Mucosa of rectum (tissue), 2 donors: ENCODE results near the gene SAE1.
"Not testable (repeated sequence)": the region's sequence is repeated elsewhere in the genome, so short reads cannot be mapped to it uniquely, and the experiment has no call there.

Experiments used
- H3K27ac ChIP-seq, 2 donors: one replicate each; pipeline ENCODE4 v1.7.0; 2013; ENCODE audit warnings: inconsistent platforms in 2 of 2, low read depth in 2 of 2, low read length in 2 of 2
- H3K27me3 ChIP-seq, 2 donors: one replicate each; pipeline ENCODE4 v1.7.0; 2013; ENCODE audit warnings: low read length in 2 of 2; ENCODE audit not compliant: control insufficient read depth in 2 of 2, insufficient read depth in 2 of 2
- H3K36me3 ChIP-seq, 2 donors: one replicate each; pipeline ENCODE4 v1.7.0; 2013; ENCODE audit warnings: low read length in 2 of 2; ENCODE audit not compliant: control insufficient read depth in 2 of 2, insufficient read depth in 2 of 2
- H3K4me1 ChIP-seq, 2 donors: one replicate each; pipeline ENCODE4 v1.7.0; 2013; ENCODE audit warnings: low read length in 2 of 2, mild to moderate bottlenecking in 1 of 2; ENCODE audit not compliant: control insufficient read depth in 2 of 2, insufficient read depth in 2 of 2
- H3K4me3 ChIP-seq, 2 donors: one replicate each; pipeline ENCODE4 v1.7.0; 2013; ENCODE audit warnings: low read length in 2 of 2
- H3K9ac ChIP-seq, 2 donors: one replicate each; pipeline ENCODE4 v1.7.0; 2013; ENCODE audit warnings: low read length in 2 of 2, low read depth in 1 of 2, mild to moderate bottlenecking in 1 of 2
- H3K9me3 ChIP-seq, 2 donors: one replicate each; pipeline ENCODE4 v1.7.0; 2013; ENCODE audit warnings: low read length in 2 of 2; ENCODE audit not compliant: control insufficient read depth in 2 of 2
- donor health status: healthy.
- donor health status: Normal muscosa, but diverticular disease.

SAE1 gene

GRCh38 chr19:47095476-47096099 lies 35.0 kb upstream of the SAE1 start:
- Histone ChIP-seq H3K27ac (peak overlapping the region; percentile 98 to 99), H3K9ac (peak overlapping the region; percentile 75 to 79), H3K4me1 (peaks cover 52 to 57% of the 10 kb centered on the region in 2 donors), H3K36me3 (peaks cover 18 to 25% of the 10 kb centered on the region in 2 donors), H3K27me3 (no peaks in the 10 kb centered on the region), H3K9me3 (no peaks in the 10 kb centered on the region), H3K4me3 (peak overlapping the region; percentile 36 to 44)

GRCh38 chr19:47096100-47096704 lies 34.4 kb upstream of the SAE1 start:
- H3K4me3 ChIP-seq: peak overlapping the region; percentile 27 to 52

GRCh38 chr19:47096721-47097120 lies 33.9 kb upstream of the SAE1 start:
- Histone ChIP-seq H3K36me3 (peaks cover 16 to 23% of the 10 kb centered on the region in 2 donors), H3K4me1 (peaks cover 52 to 57% of the 10 kb centered on the region in 2 donors), H3K27me3 (no peaks in the 10 kb centered on the region), H3K9ac (peak overlapping the region; percentile 83 to 87), H3K27ac (peak overlapping the region; percentile 98 to 99), H3K4me3 (peak overlapping the region; percentile 27 to 52), H3K9me3 (no peaks in the 10 kb centered on the region)

More at GRCh38 chr19:47096100-47096704, 34.4 kb upstream of the SAE1 start:
- Histone ChIP-seq H3K27me3 (no peaks in the 10 kb centered on the region), H3K36me3 (peaks cover 16 to 24% of the 10 kb centered on the region in 2 donors), H3K9me3 (no peaks in the 10 kb centered on the region), H3K9ac (peak overlapping the region; percentile 83 to 87), H3K27ac (peak overlapping the region; percentile 98 to 99), H3K4me1 (peaks cover 52 to 57% of the 10 kb centered on the region in 2 donors)

- peak overlapping the region; percentile 83 to 87 for H3K9ac ChIP-seq
These were observed 33.0 kb upstream of the SAE1 start for GRCh38 chr19:47097396-47098201.

GRCh38 chr19:47098608-47099007 lies 32.0 kb upstream of the SAE1 start:
- Histone ChIP-seq H3K27ac (peak overlapping the region; percentile 23 to 99), H3K4me1 (peaks cover 50 to 52% of the 10 kb centered on the region in 2 donors), H3K9me3 (no peaks in the 10 kb centered on the region), H3K4me3 (no peak overlapping the region), H3K27me3 (no peaks in the 10 kb centered on the region), H3K9ac (no peak overlapping the region), H3K36me3 (peaks cover 7 to 11% of the 10 kb centered on the region in 2 donors)

More at GRCh38 chr19:47097396-47098201, 33.0 kb upstream of the SAE1 start:
- Histone ChIP-seq H3K27ac (peak overlapping the region; percentile 98 to 99), H3K36me3 (peaks cover 10 to 15% of the 10 kb centered on the region in 2 donors), H3K4me1 (peaks cover 52 to 57% of the 10 kb centered on the region in 2 donors), H3K9me3 (no peaks in the 10 kb centered on the region), H3K4me3 (peak overlapping the region; percentile 31 to 52), H3K27me3 (no peaks in the 10 kb centered on the region)

- H3K27ac ChIP-seq: no peak overlapping the region
These were observed 31.0 kb upstream of the SAE1 start for GRCh38 chr19:47099576-47100050.

GRCh38 chr19:47100290-47100689 lies 30.3 kb upstream of the SAE1 start:
- Histone ChIP-seq H3K9ac (no peak overlapping the region), H3K36me3 (peaks cover 1 to 10% of the 10 kb centered on the region in 2 donors), H3K27ac (no peak overlapping the region), H3K27me3 (no peaks in the 10 kb centered on the region), H3K4me1 (peaks cover 33 to 35% of the 10 kb centered on the region in 2 donors), H3K4me3 (no peak overlapping the region), H3K9me3 (no peaks in the 10 kb centered on the region)

More at GRCh38 chr19:47099576-47100050, 31.0 kb upstream of the SAE1 start:
- Histone ChIP-seq H3K9me3 (no peaks in the 10 kb centered on the region), H3K4me1 (peaks cover 39 to 42% of the 10 kb centered on the region in 2 donors), H3K36me3 (peaks cover 0 to 5% of the 10 kb centered on the region in 2 donors), H3K4me3 (no peak overlapping the region), H3K9ac (no peak overlapping the region), H3K27me3 (no peaks in the 10 kb centered on the region)

- H3K4me1 ChIP-seq: peaks cover 28 to 30% of the 10 kb centered on the region in 2 donors
- H3K4me3 ChIP-seq: not testable (repeated sequence)
These were observed 29.5 kb upstream of the SAE1 start for GRCh38 chr19:47101116-47101515.

GRCh38 chr19:47102346-47103060 lies 28.1 kb upstream of the SAE1 start:
- peaks cover 28 to 31% of the 10 kb centered on the region in 2 donors for H3K4me1 ChIP-seq
- H3K4me3 ChIP-seq: no peak overlapping the region
- no peak overlapping the region for H3K27ac ChIP-seq
- H3K9ac ChIP-seq: no peak overlapping the region
- H3K27me3 ChIP-seq: no peaks in the 10 kb centered on the region
- H3K36me3 ChIP-seq: peaks cover 5 to 10% of the 10 kb centered on the region in 2 donors
- no peaks in the 10 kb centered on the region for H3K9me3 ChIP-seq

More at GRCh38 chr19:47101116-47101515, 29.5 kb upstream of the SAE1 start:
- not testable (repeated sequence) for H3K27ac ChIP-seq, H3K36me3 ChIP-seq, H3K9me3 ChIP-seq, H3K9ac ChIP-seq, H3K27me3 ChIP-seq
